ENCODE results near the gene TMEM192. TPM values are rescaled to one million over a fixed set of nuclear protein-coding genes. Genes with fewer than 3 reads are reported as not detected.

TMEM192 gene
- total RNA-seq: 1 to 10 TPM; 6.4 to 7.3 TPM

DNA sequence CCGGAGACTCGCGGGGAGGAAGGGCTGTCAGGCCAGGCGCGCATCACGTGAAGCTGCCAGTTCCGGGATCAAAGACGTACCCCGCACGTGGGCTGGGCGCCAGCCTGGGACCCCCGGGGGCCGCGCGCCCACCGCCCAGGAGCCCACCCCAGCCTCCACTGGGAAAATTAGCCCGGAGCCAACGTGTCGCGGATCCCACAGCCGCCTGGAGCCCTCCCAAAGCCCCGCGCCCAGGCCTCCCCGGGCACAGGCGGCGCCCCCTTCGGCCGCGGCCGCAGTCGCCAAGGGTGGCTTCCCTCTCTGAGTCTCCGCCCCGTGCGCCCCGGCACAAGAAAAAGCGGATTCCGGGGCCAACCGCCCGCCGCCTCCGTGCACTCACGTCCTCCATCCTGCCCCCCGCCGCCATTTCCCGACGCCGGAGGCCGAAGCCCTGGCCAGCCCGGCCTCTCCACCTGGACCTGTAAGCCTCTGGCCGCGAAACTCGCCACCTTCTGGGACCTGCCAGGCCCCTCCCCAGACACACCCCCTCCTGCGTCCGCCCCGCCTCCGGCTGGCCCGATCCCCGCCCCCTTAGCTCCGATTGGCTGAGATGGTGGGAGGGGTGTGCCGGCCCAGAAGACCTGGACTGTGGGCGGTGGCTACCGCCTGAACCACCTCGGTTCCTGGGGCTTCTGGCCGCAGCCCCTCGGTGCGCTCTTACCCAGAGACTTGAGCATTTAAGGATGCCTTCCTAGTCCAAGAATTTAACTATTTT, at the start of gene TMEM192:
Gene TMEM192 (minus strand): TSS at position 493 of the 754 bp plus-strand sequence. CDS start 87 bp downstream, at position 406.
- CTCF ChIA-PET: interaction anchor here (0.8 to 3.1 kb wide), 24 partner anchors 8 to 355 kb away, joined by 3 to 17 read pairs (median 4); partner anchors contain the start of genes MSMO1 and TRIM61
- no peaks in the 10 kb centered on the region for H3K9me3 Mint-ChIP-seq (ENCODE audit: low read depth)
- H3K4me3 Mint-ChIP-seq: peak within 1 kb of the TSS; percentile 94
- DNase-seq (peak; percentile 94), ATAC-seq (peak; percentile 97)
- H3K27ac Mint-ChIP-seq: peak within 1 kb of the TSS; percentile 92
- peaks cover 2% of the 10 kb centered on the region for H3K36me3 Mint-ChIP-seq
- H3K4me1 Mint-ChIP-seq: peaks cover 24% of the 10 kb centered on the region
- H3K27me3 Mint-ChIP-seq: peaks cover 16% of the 10 kb centered on the region

DNA sequence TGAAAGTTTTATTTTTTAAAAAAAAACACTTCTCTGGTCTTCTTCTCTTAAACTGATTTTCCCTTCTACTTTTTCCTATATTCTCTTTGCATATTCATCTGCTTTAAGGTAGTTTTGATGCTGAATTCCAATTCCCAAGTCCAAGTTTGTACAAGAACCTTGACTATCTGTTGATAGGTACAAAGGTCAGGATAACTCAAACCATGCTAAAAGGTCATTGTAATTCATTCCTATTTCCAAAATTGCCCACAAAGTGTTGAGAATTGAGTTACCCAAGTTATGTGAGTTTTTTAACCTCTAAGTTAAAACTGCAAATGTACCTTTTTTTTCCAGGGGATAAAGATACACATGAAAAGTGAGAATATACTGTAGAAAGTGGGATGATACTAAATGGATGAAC, 46.1 kb upstream of the TMEM192 start:
- no peak for ATAC-seq

DNA sequence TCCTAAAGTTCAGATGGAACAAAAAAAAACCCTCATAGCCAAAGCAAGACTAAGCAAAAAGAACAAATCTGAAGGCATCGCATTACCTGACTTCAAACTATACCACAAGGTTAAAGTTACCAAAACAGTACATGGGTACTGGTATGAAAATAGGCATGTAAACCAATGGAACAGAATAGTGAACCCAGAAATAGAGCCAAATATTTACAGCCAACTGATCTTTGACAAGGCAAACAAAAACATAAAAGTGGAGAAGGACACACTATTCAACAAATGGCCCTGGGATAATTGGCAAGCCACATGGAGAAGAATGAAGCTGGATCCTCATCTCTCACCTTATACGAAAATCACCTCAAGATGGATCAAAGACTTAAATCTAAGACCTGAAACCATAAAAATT, 44.2 kb upstream of the TMEM192 start:
- CTCF ChIA-PET: no interaction called here
- Mint-ChIP-seq H3K4me3 (no peak overlapping the region), H3K27me3 (peaks cover 44% of the 10 kb centered on the region), H3K36me3 (no peaks in the 10 kb centered on the region), H3K9me3 (ENCODE audit: low read depth) (peaks cover 3% of the 10 kb centered on the region), H3K27ac (no peak overlapping the region), H3K4me1 (no peaks in the 10 kb centered on the region)
- DNase-seq (no peak), ATAC-seq (no peak)

More for the DNA sequence above, 46.1 kb upstream of the TMEM192 start:
- no peak overlapping the region for H3K4me3 Mint-ChIP-seq
- peaks cover 41% of the 10 kb centered on the region for H3K27me3 Mint-ChIP-seq
- no peak overlapping the region for H3K27ac Mint-ChIP-seq
- CTCF ChIA-PET: no interaction called here
- no peaks in the 10 kb centered on the region for H3K36me3 Mint-ChIP-seq
- no peaks in the 10 kb centered on the region for H3K4me1 Mint-ChIP-seq
- peaks cover 3% of the 10 kb centered on the region for H3K9me3 Mint-ChIP-seq (ENCODE audit: low read depth)
- no peak for DNase-seq

DNA sequence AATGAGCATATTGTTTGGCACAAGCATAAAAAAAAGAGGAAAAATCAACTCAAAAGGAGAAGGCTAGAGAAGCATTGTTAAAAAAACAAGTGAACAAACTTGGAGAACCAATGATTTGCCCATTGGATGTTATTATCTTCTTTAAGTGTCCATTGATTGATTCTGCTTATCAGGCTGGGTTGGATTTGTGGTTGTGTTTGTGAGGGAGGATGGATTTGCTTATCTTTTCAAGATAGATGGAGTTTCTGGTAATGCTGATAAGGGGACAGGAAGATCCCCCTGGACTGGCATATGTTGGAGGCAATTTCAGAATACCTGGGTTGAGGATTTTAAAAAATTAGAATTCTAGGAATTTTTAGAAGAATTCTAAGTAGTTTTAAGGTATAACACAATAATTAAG, 41.8 kb upstream of the TMEM192 start:
- Mint-ChIP-seq H3K36me3 (no peaks in the 10 kb centered on the region), H3K27ac (no peak overlapping the region), H3K9me3 (ENCODE audit: low read depth) (peaks cover 3% of the 10 kb centered on the region), H3K27me3 (peaks cover 41% of the 10 kb centered on the region), H3K4me3 (no peak overlapping the region), H3K4me1 (no peaks in the 10 kb centered on the region)
- CTCF ChIA-PET: no interaction called here
- ATAC-seq (no peak), DNase-seq (no peak)

DNA sequence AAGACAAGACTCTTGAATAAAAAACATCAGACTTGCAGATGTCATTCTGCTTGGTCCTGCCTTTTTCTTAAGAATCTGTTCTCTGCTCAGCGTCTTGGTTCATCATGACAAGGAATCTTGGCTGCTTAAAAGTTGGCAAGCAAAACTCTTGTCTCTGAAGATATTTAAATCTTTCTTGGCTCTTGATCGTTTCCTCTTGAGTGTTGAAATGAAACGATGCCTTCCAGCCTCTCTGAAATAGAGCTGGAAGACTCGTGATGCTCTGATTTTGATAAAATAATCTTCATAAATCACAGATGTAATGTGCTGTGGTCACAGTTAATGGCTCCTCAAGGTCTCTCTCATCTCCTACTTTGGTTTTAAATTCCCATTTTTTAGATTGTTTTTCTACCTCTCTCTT, 39.9 kb upstream of the TMEM192 start:
- Mint-ChIP-seq H3K4me1 (no peaks in the 10 kb centered on the region), H3K9me3 (ENCODE audit: low read depth) (peaks cover 3% of the 10 kb centered on the region), H3K27ac (no peak overlapping the region), H3K36me3 (no peaks in the 10 kb centered on the region), H3K27me3 (peaks cover 41% of the 10 kb centered on the region), H3K4me3 (no peak overlapping the region)
- DNase-seq (no peak), ATAC-seq (no peak)
- CTCF ChIA-PET: no interaction called here

DNA sequence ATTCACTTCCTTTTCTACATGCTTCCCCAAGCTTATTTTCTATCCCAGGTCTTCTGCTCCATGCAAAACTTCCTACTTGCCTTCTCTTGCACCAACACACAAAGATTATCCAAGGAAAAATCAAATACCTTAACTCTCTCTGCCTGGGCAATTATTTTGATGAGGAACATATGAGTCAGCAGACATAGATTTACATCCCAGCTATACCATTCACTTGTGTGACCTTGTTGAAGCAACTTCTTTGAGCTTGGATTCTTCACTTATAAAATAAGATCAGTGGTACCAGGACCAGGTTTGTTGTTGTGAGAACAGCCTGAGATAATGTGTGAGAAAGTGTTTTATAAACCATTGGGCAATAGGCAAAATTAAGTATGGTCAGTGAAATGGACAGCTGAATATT, 39.1 kb upstream of the TMEM192 start:
- H3K27ac Mint-ChIP-seq: no peak overlapping the region
- CTCF ChIA-PET: interaction anchor here (0.6 to 1.6 kb wide), 2 partner anchors 20 to 48 kb away, joined by 3 read pairs; no protein-coding TSS in a partner anchor
- H3K4me1 Mint-ChIP-seq: no peaks in the 10 kb centered on the region
- H3K9me3 Mint-ChIP-seq (ENCODE audit: low read depth): no peaks in the 10 kb centered on the region
- no peaks in the 10 kb centered on the region for H3K36me3 Mint-ChIP-seq
- H3K4me3 Mint-ChIP-seq: no peak overlapping the region
- ATAC-seq (no peak), DNase-seq (no peak)
- peaks cover 36% of the 10 kb centered on the region for H3K27me3 Mint-ChIP-seq

DNA sequence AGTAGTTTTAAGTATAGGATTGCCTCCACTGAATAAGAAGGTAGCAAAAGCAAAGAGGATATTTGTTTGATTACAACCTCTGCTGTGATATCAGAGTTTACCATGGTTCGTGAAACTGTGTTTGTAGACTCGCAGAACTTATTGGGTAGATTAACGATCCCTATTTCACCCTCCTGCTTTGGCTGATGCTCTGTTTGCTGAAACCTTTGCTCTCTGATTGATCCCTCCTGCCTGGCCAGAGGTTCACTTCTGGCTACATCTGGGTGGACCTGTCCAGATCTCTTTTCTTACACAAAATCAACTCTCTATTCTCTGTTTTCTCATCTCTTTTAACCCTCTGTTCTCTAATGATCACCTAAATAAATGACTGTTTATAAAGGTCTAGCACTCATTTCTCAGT, 37.9 kb upstream of the TMEM192 start:
- Mint-ChIP-seq H3K27ac (no peak overlapping the region), H3K4me1 (no peaks in the 10 kb centered on the region), H3K4me3 (no peak overlapping the region), H3K27me3 (peaks cover 30% of the 10 kb centered on the region), H3K9me3 (ENCODE audit: low read depth) (no peaks in the 10 kb centered on the region), H3K36me3 (no peaks in the 10 kb centered on the region)
- ATAC-seq (no peak), DNase-seq (no peak)
- CTCF ChIA-PET: interaction anchor here (1.6 kb wide), 1 partner anchor 19 kb away, joined by 3 read pairs; no protein-coding TSS in a partner anchor

DNA sequence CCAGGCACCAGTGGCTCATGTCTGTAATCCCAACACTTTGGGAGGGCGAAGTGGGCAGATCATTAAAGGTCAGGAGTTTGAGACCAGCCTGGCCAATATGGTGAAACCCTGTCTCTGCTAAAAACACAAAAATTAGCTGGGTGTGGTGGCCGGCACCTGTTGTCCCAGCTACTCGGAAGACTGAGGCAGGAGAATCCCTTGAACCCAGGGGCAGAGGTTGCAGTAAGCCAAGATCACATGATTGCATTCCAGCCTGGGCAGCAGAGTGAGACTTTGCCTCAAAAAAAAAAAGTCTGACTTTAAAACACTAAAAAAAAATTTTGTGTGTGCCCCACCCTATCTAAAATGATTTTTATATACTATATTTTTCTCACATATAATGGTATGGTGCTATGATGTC, 26.2 kb upstream of the TMEM192 start:
- Mint-ChIP-seq H3K4me1 (no peaks in the 10 kb centered on the region), H3K4me3 (no peak overlapping the region), H3K27ac (no peak overlapping the region), H3K36me3 (peaks cover 1% of the 10 kb centered on the region), H3K9me3 (ENCODE audit: low read depth) (no peaks in the 10 kb centered on the region), H3K27me3 (peaks cover 28% of the 10 kb centered on the region)
- DNase-seq (no peak), ATAC-seq (no peak)
- CTCF ChIA-PET: no interaction called here

DNA sequence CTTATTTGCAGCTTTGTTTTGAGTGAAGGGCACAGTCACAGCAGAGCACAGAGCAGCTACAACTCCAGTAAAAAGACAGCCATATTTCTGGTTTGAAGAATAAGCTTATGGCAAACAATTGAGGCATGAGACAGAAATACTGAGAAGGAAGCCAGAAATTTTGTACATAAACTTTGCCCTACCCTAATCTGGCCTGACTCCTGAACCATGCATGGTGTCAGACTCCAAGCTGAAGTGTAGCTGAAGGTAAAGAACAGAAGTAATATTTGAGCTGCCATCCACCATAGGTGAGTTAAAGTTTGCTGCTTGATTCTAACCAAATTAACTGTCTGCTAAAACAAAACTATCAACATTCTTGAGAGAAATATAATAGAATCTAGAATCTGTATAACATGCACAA, 24.5 kb upstream of the TMEM192 start:
- ATAC-seq (no peak), DNase-seq (no peak)
- Mint-ChIP-seq H3K4me1 (no peaks in the 10 kb centered on the region), H3K27me3 (peaks cover 38% of the 10 kb centered on the region), H3K9me3 (ENCODE audit: low read depth) (no peaks in the 10 kb centered on the region), H3K4me3 (no peak overlapping the region), H3K36me3 (peaks cover 1% of the 10 kb centered on the region), H3K27ac (no peak overlapping the region)
- CTCF ChIA-PET: interaction anchor here (1.2 to 1.8 kb wide), 2 partner anchors 24 to 317 kb away, joined by 3 read pairs; partner anchors contain the start of gene TMEM192

DNA sequence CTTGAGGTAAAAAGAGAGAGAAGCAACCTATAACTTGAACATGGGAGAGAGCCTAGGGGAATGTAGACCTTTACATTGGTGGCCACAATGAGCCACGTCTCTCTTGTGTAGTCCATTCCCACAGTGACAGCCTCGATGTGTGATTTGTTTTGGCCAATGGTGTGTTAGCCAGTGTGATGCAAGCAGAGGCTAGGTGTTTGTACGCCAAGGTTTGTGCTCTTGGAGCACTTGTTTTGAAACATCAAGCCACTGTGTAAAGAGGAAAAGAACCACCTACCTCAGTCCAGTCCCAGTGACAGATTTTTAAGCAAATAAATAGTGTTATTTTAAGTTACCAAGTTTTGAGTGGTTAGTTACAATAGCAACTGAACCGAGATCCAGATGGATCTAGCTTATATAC, 23.9 kb upstream of the TMEM192 start:
- Mint-ChIP-seq H3K4me1 (no peaks in the 10 kb centered on the region), H3K4me3 (no peak overlapping the region), H3K9me3 (ENCODE audit: low read depth) (no peaks in the 10 kb centered on the region), H3K27ac (no peak overlapping the region), H3K36me3 (peaks cover 1% of the 10 kb centered on the region), H3K27me3 (peaks cover 38% of the 10 kb centered on the region)
- CTCF ChIA-PET: interaction anchor here (1.2 to 1.8 kb wide), 2 partner anchors 24 to 318 kb away, joined by 3 read pairs; partner anchors contain the start of gene TMEM192
- DNase-seq (no peak), ATAC-seq (no peak)

DNA sequence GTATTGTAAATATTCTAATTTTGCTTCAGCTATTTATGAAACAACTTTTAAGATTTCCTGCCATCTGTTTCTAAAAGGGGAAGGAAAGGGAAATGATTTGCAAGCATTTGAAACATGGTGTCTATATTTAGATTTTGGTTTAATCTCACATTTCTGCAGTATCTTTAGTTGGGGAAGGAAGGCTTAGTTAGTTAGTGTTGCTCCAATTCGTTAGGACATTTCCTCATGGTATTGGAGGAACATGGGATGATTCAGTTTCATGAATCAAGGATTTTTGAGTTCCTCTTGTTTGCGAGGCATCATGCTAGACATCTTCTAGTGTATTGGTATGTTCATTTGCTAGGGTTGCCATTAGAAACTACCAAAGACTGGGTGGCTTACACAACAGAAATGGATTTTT, 20.5 kb upstream of the TMEM192 start:
- H3K4me3 Mint-ChIP-seq: no peak overlapping the region
- CTCF ChIA-PET: no interaction called here
- H3K9me3 Mint-ChIP-seq (ENCODE audit: low read depth): no peaks in the 10 kb centered on the region
- peaks cover 56% of the 10 kb centered on the region for H3K27me3 Mint-ChIP-seq
- no peaks in the 10 kb centered on the region for H3K4me1 Mint-ChIP-seq
- H3K27ac Mint-ChIP-seq: no peak overlapping the region
- peaks cover 1% of the 10 kb centered on the region for H3K36me3 Mint-ChIP-seq
- DNase-seq: no peak
- no peak for ATAC-seq

DNA sequence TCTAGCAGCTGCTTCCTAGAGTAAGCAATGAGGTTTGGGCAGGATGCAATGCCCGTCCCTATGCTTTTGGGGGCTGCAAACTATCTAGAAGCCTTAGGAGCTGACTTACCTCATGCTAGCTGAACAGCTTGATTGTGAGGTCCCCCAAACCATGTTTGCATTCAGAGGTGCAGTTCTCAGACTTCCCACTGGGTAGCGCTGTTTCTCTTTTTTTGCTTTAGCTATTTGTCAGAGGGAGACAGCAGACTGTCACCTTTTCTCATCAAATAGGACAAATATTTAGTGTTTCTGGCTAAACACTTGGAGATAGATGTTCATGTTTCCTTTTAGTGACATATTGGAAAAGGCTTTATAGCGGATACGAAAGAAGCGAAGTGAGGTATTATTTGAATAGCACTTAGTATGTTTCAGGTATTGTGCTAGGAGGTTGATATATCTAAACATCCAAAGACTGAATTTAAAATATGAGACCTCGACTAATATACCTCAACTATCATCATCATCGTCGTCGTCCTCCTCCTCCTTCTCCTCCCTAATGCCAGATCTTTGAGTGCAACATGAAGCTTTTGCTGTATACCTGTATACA, 18.7 kb upstream of the TMEM192 start:
- peak; percentile 84 for DNase-seq
- CTCF ChIA-PET: interaction anchor here (0.6 to 2.4 kb wide), 33 partner anchors 9 to 362 kb away, joined by 3 to 30 read pairs (median 4); partner anchors contain the start of genes CPE, MSMO1 and TMEM192
- H3K27ac Mint-ChIP-seq: no peak overlapping the region
- H3K9me3 Mint-ChIP-seq (ENCODE audit: low read depth): no peaks in the 10 kb centered on the region
- H3K27me3 Mint-ChIP-seq: peaks cover 48% of the 10 kb centered on the region
- ATAC-seq: peak; percentile 78
- H3K4me1 Mint-ChIP-seq: no peaks in the 10 kb centered on the region
- no peak overlapping the region for H3K4me3 Mint-ChIP-seq
- peaks cover 1% of the 10 kb centered on the region for H3K36me3 Mint-ChIP-seq

DNA sequence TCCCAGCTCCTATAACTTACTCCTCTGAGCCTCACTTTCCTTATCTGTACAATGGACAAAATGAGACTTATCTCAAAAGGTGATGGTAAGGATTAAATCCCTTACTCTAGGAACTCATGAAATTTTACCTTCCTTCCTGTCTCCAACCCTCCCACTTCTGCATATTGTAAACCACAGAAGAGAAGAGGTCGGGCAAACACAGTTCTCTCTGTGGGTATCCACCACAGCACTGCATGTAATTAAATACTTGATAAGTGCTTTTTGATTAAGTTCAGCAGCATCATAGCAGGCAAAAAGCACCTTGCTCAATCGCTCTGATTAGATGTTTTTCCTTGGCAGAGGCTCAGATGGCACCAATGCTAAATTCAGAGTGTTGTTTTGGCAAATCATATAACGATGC, 17.3 kb upstream of the TMEM192 start:
- no peaks in the 10 kb centered on the region for H3K9me3 Mint-ChIP-seq (ENCODE audit: low read depth)
- H3K36me3 Mint-ChIP-seq: peaks cover 1% of the 10 kb centered on the region
- ATAC-seq (no peak), DNase-seq (no peak)
- CTCF ChIA-PET: interaction anchor here (1.3 to 2.4 kb wide), 7 partner anchors 10 to 323 kb away, joined by 3 to 30 read pairs (median 12); partner anchors contain the start of gene TMEM192
- H3K27ac Mint-ChIP-seq: no peak overlapping the region
- H3K27me3 Mint-ChIP-seq: peaks cover 42% of the 10 kb centered on the region
- no peak overlapping the region for H3K4me3 Mint-ChIP-seq
- no peaks in the 10 kb centered on the region for H3K4me1 Mint-ChIP-seq
